SK-N-SH (cell line): ENCODE results near the gene DPPA2.

Experiments used
- CTCF ChIP-seq: fragments of 200-600 bp; sonication (generic); IDR thresholded peaks from 2 replicates; pipeline ENCODE4 v1.6.1; 2017; ENCODE audit warnings: antibody characterized with exemption, mild to moderate bottlenecking, moderate library complexity
- FOXM1 ChIP-seq: IDR thresholded peaks from 2 replicates; pipeline ENCODE4 v1.4.0; 2012; ENCODE audit warnings: low read depth, mild to moderate bottlenecking
- MEF2A ChIP-seq: IDR thresholded peaks from 2 replicates; pipeline ENCODE4 v1.4.0; 2012; ENCODE audit warnings: low read depth, borderline replicate concordance

DNA sequence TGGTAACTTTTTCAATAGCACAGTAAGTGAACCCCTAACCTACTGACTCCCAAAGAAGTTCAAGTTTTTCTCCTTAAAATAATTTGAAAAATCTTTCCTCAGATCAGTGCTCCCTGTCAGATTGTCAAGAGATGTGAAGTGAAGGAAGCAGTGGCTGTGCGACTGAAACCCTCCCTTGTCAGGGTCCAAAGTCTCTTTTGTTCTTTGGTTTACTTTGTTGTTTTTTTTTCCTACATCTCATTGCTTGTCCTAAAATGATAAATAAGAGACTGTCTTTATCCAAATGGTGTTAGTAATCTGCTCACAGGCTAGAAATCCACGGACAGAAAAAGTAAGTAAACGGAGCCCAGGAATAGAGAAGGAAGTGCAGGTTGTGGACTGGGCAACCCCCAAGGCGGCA lies 22.0 kb upstream of the DPPA2 start:
- no peak for TF ChIP-seq CTCF
- TF ChIP-seq MEF2A: no peak
- TF ChIP-seq FOXM1: no peak
